GM18870 (cell line): Measurements from ENCODE around the gene DSCAM.

Experiments used
- ATAC-seq: cut with Tn5 transposase; IDR thresholded peaks from one replicate; pipeline ENCODE4 v1.9.1; 2021; ENCODE audit warnings: moderate library complexity; ENCODE audit not compliant: unreplicated experiment

The DSCAM gene

DNA sequence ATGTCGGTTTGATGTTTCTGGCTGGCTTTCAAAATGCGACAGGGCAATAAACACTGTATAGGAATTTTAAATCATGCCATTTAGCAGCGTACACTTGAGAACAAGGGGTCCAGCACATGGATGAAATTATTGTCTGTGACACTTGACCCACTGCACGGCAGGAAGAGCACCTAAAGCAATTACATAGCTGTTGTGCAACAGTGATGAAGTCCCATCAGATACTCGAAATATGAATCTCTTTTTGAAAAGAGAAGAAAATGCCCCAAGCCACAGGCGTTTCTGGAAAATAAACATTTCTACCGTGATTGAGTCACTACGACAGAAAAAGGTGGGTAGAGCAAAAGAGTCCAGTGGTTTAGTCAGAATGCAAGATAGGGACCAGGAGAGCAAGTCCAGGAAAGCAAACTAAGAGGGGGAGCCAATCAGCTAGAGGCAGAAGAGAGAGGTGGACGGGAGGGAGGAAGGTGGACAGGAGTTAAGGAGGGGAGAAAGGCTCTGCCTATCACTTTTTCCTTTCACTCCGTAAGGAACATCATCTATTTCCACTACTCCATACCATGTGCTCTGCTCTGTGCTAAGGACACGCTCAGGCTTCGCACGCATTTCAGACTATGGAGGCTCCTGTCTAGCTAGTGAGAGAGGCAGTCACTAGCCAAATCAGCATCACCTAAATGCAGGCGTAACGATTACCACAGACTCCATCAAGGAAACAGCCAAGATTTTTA lies 6.4 kb downstream of the DSCAM start:
- ATAC-seq: no peak

- no peak for ATAC-seq
Measured at GRCh38 chr21:40839521-40839920, 7.4 kb downstream of the DSCAM start.

GRCh38 chr21:40837456-40837855 lies 9.5 kb downstream of the DSCAM start:
- ATAC-seq: no peak

DNA sequence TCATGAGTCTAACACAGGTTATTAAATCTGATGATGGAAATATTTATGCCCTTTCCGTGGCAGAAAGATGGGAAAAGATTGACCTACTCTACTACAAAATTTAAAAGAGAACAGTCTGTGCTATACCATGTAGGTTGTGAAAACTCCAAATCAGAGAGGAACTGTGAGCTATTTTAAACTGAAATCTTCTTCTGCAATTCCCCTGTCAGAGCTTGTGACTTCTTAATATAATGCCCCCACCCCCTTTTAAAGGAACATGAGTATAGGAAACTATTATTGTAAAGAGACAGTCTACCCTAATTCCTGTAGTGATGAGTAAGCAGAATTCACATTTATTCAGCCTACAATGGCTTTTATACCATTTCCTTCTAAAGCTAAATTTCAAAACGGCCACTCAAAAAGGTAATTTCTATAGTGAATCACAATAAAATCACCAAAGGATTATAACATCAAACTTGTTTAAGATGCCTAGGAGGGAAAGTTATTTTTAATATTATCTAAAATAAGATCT lies 11.7 kb downstream of the DSCAM start:
- ATAC-seq: no peak

DNA sequence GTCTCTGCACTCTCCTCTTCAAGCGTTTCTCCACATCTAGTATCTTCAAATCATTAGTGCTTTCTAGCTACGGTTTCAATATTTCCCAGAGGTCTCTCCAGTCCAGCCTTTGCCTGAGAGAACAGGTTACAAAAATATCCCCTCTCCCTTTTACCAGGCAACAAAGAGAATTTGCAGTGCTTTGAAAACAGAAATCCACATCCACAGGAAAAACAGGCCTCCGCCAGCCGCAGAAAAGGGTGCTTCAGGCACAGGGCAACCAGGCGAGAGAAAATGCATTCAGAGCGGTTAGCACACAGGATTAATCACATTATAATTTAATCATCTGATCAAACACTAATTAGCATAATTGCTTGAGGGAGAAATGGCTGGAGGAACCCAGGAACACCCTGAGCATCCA lies 13.8 kb downstream of the DSCAM start:
- ATAC-seq: no peak

DNA sequence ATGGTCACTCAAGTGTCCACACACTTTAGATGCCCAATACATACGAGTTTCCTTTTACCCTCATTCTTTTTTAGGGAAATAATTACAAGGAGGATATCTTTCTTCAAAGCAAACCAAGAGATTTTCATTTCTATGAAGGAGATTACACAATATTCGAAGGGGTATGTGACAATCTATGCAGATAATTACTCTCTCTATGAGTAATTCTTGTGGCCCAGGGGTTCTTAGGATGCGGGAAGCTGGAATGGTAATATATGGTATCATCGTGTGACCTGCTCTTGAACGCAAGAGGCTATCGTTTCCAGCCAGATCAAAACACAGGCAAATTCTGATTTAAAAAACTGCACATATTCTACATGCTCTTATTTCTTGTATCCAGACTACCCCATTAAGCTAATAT lies 14.6 kb downstream of the DSCAM start:
- no peak for ATAC-seq

GRCh38 chr21:40830836-40831235 lies 16.1 kb downstream of the DSCAM start:
- no peak for ATAC-seq

- no peak for ATAC-seq
Measured at GRCh38 chr21:40829791-40830190, 17.2 kb downstream of the DSCAM start.

GRCh38 chr21:40829308-40829707 lies 17.6 kb downstream of the DSCAM start:
- ATAC-seq: no peak

DNA sequence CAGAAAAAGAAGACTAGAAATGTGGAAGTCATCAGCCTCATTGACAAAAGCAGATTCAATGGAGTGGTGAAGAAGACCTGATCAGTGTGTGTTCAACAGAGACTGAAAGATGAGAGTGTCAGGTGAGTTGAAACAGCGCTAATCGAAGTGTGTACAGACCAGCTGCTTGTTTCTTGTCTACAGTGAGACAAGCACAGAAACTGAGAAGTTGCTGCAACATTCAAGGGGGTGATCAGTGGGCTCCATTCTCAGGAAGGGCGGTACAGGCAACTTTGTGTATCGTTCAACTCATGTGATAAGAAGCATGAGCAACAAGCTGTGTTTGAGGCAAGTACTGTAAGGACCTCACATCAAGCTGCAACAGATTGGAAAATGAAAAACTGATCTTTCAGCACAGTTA lies 19.4 kb downstream of the DSCAM start:
- no peak for ATAC-seq

GRCh38 chr21:40819071-40819900 lies 27.7 kb downstream of the DSCAM start:
- ATAC-seq: no peak

- ATAC-seq: no peak
Measured at GRCh38 chr21:40813918-40814317, 33.0 kb downstream of the DSCAM start.

GRCh38 chr21:40809673-40810197 lies 37.2 kb downstream of the DSCAM start:
- ATAC-seq: no peak

DNA sequence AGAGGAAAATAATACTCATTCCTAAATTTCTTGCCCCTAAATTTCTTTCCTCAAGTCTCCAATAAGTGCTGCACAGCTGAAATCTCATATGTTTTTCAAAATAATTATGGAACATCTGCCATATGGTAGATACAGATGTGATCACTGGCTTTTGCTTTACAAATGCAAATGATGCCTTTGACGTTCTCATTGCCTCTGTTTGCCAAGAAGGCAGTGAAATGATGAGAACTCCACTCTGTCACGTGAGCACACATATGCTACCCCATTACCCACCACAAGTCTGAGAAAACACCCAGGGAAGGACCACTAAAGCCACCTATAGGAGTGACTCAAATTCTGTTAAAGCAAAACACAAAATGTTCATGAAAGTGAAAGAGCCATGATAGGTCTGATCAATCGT lies 43.9 kb downstream of the DSCAM start:
- no peak for ATAC-seq

- ATAC-seq: no peak
Measured at GRCh38 chr21:40800126-40800525, 46.8 kb downstream of the DSCAM start.

- ATAC-seq: no peak
Measured at GRCh38 chr21:40797891-40798290, 49.1 kb downstream of the DSCAM start.

DNA sequence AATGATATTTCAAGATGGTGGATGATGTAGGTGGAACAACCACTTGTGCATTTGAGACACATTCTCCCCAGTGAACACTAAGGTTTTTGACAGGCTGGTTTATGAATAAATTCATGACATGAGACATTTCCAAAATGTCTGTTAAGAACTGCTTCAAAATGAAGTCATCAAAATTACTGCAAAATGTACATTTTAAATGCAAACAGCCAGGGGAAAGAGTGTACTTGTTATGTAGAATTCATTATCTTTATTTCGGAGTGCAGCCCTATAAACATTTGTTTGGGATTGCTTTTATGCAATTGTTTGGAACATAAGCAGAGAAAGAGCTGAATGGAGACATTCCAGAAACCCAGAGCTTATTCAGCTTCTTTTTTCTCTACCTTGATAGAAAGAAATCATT lies 49.5 kb downstream of the DSCAM start:
- no peak for ATAC-seq

DNA sequence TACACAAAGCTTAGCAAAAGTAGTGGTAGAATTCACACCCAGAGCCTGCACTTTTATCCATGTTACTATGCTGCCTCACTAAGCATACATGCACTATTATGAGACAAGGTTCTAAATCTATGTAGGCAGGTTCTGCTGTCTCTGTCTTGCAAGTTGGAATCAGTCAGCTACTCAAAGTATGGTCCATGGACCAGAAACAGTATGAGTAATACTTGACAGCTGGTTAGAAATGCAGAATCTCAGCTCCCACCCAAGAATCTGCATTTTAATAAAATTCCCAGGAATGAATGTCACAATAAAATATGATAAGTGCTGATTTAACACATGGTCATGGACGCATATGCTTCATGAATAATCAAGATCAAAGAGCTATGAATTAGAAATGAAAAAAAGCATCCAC lies 50.5 kb downstream of the DSCAM start:
- ATAC-seq: no peak

DNA sequence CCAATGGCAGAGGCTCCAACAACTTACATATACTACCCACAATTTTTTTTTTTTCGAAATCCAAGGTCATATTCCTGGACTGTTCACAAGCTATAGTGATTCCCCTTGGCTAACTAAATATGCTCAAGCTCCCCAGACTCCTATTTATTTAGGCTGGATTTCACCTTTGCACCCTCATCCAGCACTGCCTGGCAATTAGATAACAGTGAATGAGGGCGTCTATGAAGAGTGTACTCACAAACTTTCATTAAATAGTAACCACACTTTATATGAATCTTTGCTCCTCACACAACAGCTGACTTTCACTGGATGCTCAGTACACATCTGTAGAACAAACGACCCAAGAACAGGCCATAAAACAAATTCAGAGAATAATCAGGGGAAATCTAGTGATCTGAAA lies 51.6 kb downstream of the DSCAM start:
- ATAC-seq: no peak

DNA sequence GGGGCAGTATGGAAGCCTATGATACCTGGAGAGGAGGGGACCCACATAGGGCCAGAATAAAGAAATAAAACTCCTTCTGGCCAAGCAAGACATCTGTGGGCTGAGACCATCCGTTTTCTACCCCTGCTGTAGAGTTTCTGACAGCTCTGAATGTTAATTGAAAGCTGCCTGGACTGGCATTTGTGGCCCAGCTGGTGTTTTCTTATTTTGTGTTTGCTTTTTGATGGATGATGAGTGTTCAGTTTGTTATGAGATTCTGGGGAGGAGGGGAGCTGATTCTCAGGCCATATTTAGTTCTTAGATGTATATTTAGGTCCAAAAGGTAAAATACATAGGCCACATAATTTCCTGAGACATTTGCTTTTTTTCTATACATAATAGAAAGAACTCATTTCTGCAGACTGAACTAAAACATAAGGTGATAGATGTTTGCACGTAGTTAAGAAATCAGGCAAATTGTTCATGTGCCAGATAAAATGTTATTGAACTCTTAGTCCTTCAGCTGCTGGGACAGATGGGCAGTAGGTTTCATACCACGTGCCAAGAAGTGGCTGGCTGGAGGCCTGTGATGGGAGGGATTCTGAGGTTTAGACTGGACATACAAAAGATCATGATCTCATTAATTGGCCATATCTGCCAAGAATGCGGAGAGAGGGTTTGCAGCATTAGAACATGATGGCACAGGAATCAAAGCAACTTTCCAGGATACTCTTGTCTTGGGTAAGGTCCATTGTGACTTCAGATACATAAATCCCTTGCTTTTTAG lies 54.1 kb downstream of the DSCAM start:
- no peak for ATAC-seq

GRCh38 chr21:40788635-40789034 lies 58.3 kb downstream of the DSCAM start:
- no peak for ATAC-seq
